Endothelial cell of umbilical vein (primary cell): ENCODE measurements around the gene NANOGP8.

Source experiments
- CTCF ChIP-seq, 2 donors: IDR thresholded peaks; 1 replicate in 1 of 2; 2 replicates in 1 of 2; pipeline ENCODE4 v1.5.1; 2011; ENCODE audit warnings: low read length in 2 of 2, mild to moderate bottlenecking in 2 of 2, moderate library complexity in 2 of 2, control low read depth in 1 of 2, inconsistent platforms in 1 of 2, low read depth in 1 of 2; ENCODE audit not compliant: insufficient read depth in 1 of 2; ENCODE audit errors: extremely low read depth in 1 of 2
- MAX ChIP-seq: IDR thresholded peaks from 2 replicates; pipeline ENCODE4 v1.6.1; 2011; ENCODE audit not compliant: insufficient read depth, insufficient read length
- MYC ChIP-seq: IDR thresholded peaks from one replicate; pipeline ENCODE4 v1.6.1; 2011; ENCODE audit warnings: mild to moderate bottlenecking, low read depth, low read length
- POLR2A ChIP-seq: IDR thresholded peaks from 2 replicates; pipeline ENCODE4 v1.6.1; 2012; ENCODE audit warnings: low read depth, mild to moderate bottlenecking, control low read depth, low read length
- POLR2AphosphoS5 ChIP-seq: IDR thresholded peaks from 2 replicates; pipeline ENCODE4 v1.6.1; 2012; ENCODE audit warnings: low read depth, mild to moderate bottlenecking, control low read depth, low read length, moderate library complexity; ENCODE audit not compliant: insufficient read depth

GRCh38 chr15:35058534-35059054 lies 26.5 kb downstream of the NANOGP8 start:
- TF ChIP-seq POLR2A (no peak), CTCF (IDR thresholded peaks at IDR 0.05; ENCODE audit: extremely low read depth in 1 of 2, insufficient read depth in 1 of 2, low read depth in 1 of 2, low read length in 2 of 2) (no peak), MYC (no peak), POLR2AphosphoS5 (no peak), MAX (no peak)
